BLaER1 treated with 17β-estradiol and CSF1 and Interleukin-3, amounts not matched to agents 10 nM and 100 nM (cell line): Measurements from ENCODE around the gene TKT.

ENCODE experiments used
- H3K27ac ChIP-seq, 11 experiments: shearing (Covaris generic); formaldehyde crosslinking; 2 replicates each; pipeline ENCODE4 v1.8.1; 2022
- H3K27me3 ChIP-seq, 11 experiments: shearing (Covaris generic); formaldehyde crosslinking; 2 replicates each; pipeline ENCODE4 v1.8.1; 2022
- H3K36me3 ChIP-seq, 11 experiments: shearing (Covaris generic); formaldehyde crosslinking; 2 replicates each; pipeline ENCODE4 v1.8.1; 2022
- H3K4me1 ChIP-seq, 10 experiments: shearing (Covaris generic); formaldehyde crosslinking; 2 replicates each; pipeline ENCODE4 v1.8.1; 2022
- H3K4me2 ChIP-seq, 11 experiments: shearing (Covaris generic); formaldehyde crosslinking; 2 replicates each; pipeline ENCODE4 v1.8.1; 2022
- H3K4me3 ChIP-seq, 10 experiments: shearing (Covaris generic); formaldehyde crosslinking; 2 replicates each; pipeline ENCODE4 v1.8.1; 2022
- H3K9ac ChIP-seq, 11 experiments: shearing (Covaris generic); formaldehyde crosslinking; 2 replicates each; pipeline ENCODE4 v1.8.1; 2022
- H3K9me3 ChIP-seq, 11 experiments: shearing (Covaris generic); formaldehyde crosslinking; replicated peaks in 1 of 11; 2 replicates each; pipeline ENCODE4 v1.8.1; 2022
- H4K20me1 ChIP-seq, 11 experiments: shearing (Covaris generic); formaldehyde crosslinking; 2 replicates each; pipeline ENCODE4 v1.8.1; 2022
- Cebpa-rat ChIP-seq, 11 experiments: shearing (Covaris generic); IDR thresholded peaks; 2 replicates each; pipeline ENCODE4 v1.8.1; 2022

TKT gene

DNA sequence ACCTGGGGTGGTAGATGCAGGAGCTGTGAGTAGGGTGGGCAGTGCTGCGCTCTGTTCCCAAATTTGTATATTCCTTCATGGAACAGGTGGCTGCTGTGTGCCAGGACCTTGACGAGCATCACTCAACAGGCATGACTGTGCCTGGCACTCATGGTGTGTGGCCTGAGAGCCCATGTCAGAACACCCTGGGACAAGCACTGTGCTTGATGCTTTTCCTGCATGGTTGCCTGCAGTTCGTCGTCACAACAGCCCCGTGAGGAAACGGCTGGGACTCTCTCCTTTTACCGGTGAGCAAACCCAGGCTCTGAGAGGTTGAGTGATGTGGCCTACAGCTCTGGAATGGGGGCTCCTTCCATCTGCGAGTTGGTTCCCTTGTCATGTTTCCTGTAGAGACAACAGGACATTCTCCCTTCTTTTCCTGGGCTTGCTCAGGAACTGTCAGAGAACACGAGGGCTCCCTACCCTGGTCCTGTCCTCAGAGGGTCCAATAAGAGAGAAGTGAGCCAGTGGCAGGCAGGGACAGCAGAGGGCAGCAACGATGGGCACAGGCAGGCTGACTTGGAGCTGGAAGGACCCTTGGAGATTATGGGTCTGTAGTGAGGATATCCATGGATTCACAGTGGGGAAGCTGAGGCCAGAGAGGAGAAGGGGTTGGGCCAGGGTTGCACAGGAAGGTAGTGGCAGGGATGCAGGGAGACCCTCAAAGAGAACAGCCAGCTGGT lies 57.4 kb downstream of the TKT start:
- Histone ChIP-seq H3K4me3 (no peak overlapping the region), H3K9ac (peak overlapping the region in 2 of 11 experiments; percentile 27 to 44; a peak in 2 of 22 replicates)

DNA sequence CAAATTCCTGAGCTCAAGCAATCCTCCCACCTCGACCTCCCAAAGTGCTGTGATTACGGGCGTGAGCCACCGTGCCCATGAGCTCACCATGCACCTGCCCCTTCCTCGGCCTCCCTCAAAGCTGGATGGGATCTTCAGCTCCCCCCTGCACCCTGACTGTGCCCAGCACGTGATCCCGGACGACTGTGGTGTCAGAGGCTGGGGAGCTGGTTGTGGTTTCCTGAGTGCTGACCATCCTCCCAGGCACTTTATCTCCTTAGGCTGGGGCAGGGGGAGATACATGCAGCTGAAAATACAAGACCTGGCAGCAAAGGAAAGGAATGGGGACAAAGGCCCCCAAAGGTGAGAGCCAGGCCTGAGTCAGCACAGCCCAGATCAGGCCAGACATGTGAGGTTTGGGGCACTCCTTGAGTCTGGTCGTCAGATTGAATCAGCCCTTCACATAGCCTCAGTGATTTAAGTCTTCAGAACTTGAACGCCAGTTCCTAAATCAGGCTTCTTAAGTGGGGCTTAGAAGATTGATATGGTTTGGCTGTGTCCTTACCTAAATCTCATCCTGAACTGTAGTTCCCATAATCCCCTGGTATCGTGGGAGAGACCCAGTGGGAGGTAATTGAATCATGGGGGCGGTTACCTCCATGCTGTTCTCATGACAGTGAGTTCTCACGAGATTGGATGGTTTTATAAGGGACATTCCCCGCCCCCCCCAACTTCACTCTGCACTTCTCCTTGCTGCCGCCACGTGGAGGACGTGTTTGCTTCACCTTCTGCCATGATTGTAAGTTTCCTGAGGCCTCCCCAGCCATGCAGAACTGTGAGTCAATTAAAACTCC lies 59.0 kb downstream of the TKT start:
- peaks cover 21 to 42% (median 31%) of the 10 kb centered on the region in 11 experiments for H3K36me3 ChIP-seq
- TF ChIP-seq Cebpa-rat (IDR thresholded peaks at IDR 0.05) = no peak
- H3K9ac ChIP-seq = peak overlapping the region in 7 of 11 experiments; percentile 14 to 51 (median 39); a peak in 9 of 22 replicates
- H3K4me2 ChIP-seq = peak overlapping the region in 7 of 11 experiments; percentile 11 to 73 (median 56); a peak in 12 of 22 replicates
- no peaks in the 10 kb centered on the region for H3K27me3 ChIP-seq
- peaks cover 9 to 40% (median 25%) of the 10 kb centered on the region in 10 experiments; a peak in 19 of 20 replicates for H3K4me1 ChIP-seq
- H3K27ac ChIP-seq = peak overlapping the region in 3 of 11 experiments; percentile 6 to 27 (median 13); a peak in 3 of 22 replicates
- 0 out of 22 replicates have a peak, but pooled peaks cover 0 to 5% (median 0%) of the 10 kb centered on the region in 11 experiments for H3K9me3 ChIP-seq
- peaks cover 0 to 48% (median 33%) of the 10 kb centered on the region in 11 experiments; a peak in 17 of 22 replicates for H4K20me1 ChIP-seq
- no peak overlapping the region for H3K4me3 ChIP-seq

More for the DNA sequence above, 57.4 kb downstream of the TKT start:
- peaks cover 7 to 26% (median 14%) of the 10 kb centered on the region in 11 experiments; a peak in 21 of 22 replicates for H3K36me3 ChIP-seq
- no peaks in the 10 kb centered on the region for H3K27me3 ChIP-seq
- H3K4me2 ChIP-seq = no peak overlapping the region
- H4K20me1 ChIP-seq = peaks cover 0 to 32% (median 20%) of the 10 kb centered on the region in 11 experiments; a peak in 15 of 22 replicates
- H3K4me1 ChIP-seq = peaks cover 9 to 30% (median 18%) of the 10 kb centered on the region in 10 experiments; a peak in 19 of 20 replicates
- TF ChIP-seq Cebpa-rat (IDR thresholded peaks at IDR 0.05) = no peak
- H3K27ac ChIP-seq = no peak overlapping the region
- H3K9me3 ChIP-seq = 0 out of 22 replicates have a peak, but pooled peaks cover 0 to 5% (median 0%) of the 10 kb centered on the region in 11 experiments

DNA sequence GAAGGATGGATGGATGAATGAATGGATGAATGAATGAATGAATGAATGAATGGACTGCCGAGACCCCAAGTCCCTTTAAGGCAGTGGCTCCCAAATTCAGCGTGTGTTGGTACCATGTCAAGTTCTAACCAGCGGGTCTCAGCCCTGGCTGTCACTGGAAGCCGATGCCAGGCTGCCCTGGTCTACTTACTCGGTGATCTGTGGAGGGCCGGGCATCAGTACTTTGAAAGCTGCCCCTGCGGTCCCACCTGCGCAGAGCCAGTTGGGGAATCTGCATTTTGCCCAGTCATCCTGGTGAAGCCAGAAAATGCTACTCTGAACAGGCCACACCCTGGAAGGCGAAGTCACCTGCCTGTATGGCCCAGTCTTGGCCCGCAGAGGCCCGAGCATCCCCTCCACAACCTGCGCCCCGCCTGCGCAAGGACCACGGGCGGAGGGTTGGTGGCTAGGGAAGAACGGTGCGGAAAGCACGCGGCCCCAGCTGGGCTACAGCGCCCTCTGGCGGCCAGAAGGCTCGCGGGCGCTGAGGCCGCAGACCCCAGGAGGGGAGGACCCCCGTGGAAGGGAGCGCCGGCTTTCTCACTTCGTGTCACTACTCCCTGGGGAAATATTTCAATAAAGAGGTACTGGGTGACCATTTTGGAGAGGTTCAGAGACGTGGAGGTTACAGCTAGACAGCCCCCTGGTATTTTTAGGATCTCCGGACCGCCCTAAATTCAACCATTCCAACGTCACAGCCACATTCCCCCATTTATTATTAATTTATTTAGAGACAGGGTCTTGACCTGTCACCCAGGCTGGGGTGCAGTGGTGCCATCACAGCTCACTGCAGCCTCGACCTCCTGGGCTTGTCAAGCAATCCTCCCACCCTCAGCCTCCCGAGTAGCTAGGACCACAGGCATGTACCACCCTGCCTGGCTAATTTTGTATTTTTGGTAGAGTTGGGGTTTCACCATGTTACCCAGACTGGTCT lies 59.9 kb downstream of the TKT start:
- peaks cover 30 to 44% (median 38%) of the 10 kb centered on the region in 11 experiments for H3K36me3 ChIP-seq
- H3K27ac ChIP-seq = peak overlapping the region in 3 of 11 experiments; percentile 6 to 27 (median 13); a peak in 3 of 22 replicates
- H3K4me3 ChIP-seq = no peak overlapping the region
- peaks cover 9 to 46% (median 27%) of the 10 kb centered on the region in 10 experiments; a peak in 19 of 20 replicates for H3K4me1 ChIP-seq
- H3K27me3 ChIP-seq = no peaks in the 10 kb centered on the region
- no peak for TF ChIP-seq Cebpa-rat (IDR thresholded peaks at IDR 0.05)
- H3K9me3 ChIP-seq = no peaks in the 10 kb centered on the region
- H3K4me2 ChIP-seq = peak overlapping the region in 10 of 11 experiments; percentile 14 to 73 (median 55); a peak in 16 of 22 replicates
- peaks cover 0 to 58% (median 37%) of the 10 kb centered on the region in 11 experiments; a peak in 17 of 22 replicates for H4K20me1 ChIP-seq
- H3K9ac ChIP-seq = peak overlapping the region in 7 of 11 experiments; percentile 14 to 51 (median 31); a peak in 8 of 22 replicates

DNA sequence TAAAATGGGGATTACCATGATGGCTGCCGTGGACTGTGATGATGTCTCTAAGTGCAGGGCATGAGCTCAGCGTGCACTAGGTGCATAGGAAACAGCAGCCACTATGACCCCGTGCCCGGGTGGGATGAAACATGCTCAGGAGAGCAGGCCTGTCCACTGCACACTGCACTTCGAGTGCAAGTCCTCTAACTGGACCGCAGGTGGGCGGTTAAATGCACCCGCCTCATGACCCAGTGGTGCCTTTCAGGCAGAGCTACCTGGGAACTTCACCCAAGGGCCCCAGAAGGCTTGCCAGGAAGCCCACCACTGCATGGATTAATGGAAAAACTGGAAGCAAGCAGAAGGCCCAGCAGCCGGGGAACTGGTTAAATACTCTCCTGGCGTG lies 60.8 kb downstream of the TKT start:
- H3K27me3 ChIP-seq = no peaks in the 10 kb centered on the region
- peak overlapping the region in 2 of 11 experiments; percentile 56 to 73; a peak in 1 of 22 replicates for H3K4me2 ChIP-seq
- H3K9ac ChIP-seq = no peak overlapping the region
- H3K4me3 ChIP-seq = no peak overlapping the region
- H3K27ac ChIP-seq = peak overlapping the region in 1 of 11 experiments; percentile 13; a peak in 1 of 22 replicates
- peaks cover 37 to 51% (median 46%) of the 10 kb centered on the region in 11 experiments for H3K36me3 ChIP-seq
- TF ChIP-seq Cebpa-rat (IDR thresholded peaks at IDR 0.05) = no peak
- H3K9me3 ChIP-seq = no peaks in the 10 kb centered on the region
- H4K20me1 ChIP-seq = peaks cover 0 to 66% (median 39%) of the 10 kb centered on the region in 11 experiments; a peak in 17 of 22 replicates
- H3K4me1 ChIP-seq = peaks cover 9 to 51% (median 27%) of the 10 kb centered on the region in 10 experiments; a peak in 19 of 20 replicates

DNA sequence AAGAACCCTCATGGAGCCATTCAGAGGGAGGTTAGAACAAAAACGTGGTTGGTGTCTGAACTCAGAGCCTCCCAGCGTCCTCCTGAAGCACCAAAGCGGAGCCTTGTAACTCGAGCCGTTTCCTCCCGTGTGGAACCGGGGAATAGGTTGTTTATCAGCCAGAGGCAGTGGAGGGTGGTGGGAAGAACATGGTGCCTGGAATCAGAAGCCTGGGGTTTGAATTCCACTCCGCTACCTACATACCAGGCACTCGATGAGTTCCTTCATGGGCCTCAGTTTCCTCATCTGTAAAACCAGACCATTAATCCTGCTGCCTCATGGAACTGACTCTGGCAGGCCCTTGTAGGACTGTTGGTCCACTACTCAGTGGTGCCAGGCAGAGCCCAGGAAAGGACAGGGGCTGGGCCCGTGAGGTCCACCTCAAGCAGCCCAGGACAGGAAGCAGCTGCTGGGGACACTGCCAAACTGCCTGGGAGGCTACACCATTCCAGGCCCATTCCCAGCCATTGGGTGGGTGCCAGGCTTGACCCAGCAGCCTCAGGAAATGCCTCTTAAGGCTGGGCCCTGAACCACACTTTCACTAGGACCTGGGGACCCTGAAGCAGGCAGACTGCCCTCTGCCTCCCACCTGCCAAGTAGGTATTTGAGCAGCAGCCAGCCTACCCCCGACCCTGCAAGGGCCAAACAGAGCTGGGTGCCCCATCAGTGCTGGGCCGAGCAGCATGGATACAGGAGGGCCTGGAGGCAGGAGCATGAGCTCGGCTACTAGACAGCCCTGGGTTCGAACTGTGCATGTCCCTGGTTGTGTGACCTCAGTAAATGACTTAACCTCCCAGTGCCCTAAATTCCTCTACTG lies 61.4 kb downstream of the TKT start:
- Histone ChIP-seq H3K4me1 (peaks cover 9 to 57% (median 30%) of the 10 kb centered on the region in 10 experiments; a peak in 19 of 20 replicates), H3K9ac (peak overlapping the region in 1 of 11 experiments; percentile 21; a peak in 1 of 22 replicates), H4K20me1 (peaks cover 0 to 72% (median 43%) of the 10 kb centered on the region in 11 experiments; a peak in 18 of 22 replicates), H3K4me2 (no peak overlapping the region), H3K9me3 (no peaks in the 10 kb centered on the region), H3K27me3 (no peaks in the 10 kb centered on the region), H3K4me3 (no peak overlapping the region), H3K36me3 (peaks cover 43 to 57% (median 52%) of the 10 kb centered on the region in 11 experiments), H3K27ac (peak overlapping the region in 3 of 11 experiments; percentile 11 to 21 (median 18); a peak in 3 of 22 replicates)
- TF ChIP-seq Cebpa-rat (IDR thresholded peaks at IDR 0.05) = no peak

DNA sequence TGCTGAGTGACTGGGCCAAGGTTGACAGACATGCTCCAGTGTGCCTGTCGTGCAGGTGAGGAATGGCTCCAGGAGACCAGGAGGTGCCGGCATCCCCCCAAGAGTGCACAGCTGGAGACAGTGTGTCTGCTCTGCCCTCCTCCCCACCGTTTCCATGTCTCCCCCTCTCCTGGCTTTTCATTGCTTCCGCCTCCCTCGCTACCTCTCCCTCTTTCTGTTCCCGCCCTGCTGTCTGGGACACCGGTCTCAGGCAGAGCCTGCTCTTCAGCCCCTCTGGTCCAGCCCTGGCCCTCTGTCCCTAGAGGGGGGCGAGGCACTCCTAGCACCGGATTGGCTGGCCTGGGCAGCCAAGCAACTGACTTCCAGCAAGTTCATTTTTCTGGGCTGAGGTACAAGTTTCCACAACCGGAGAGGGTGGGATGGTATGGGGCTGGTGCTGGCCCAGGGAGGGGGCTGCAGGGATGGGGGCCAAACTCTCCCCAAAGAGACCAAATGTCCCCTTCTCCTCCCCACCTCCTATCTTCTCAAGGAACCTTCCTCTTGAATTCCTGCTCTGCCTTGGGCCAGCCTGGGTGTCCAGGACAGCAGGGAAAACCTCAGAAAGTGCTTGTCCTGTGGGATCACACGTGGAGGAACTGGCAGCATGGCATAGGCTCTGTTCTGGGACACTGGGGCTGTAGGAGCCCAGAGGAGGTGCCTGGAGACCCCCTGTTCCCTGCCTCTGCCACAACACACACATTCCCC lies 62.2 kb downstream of the TKT start:
- Histone ChIP-seq H3K9ac (peak overlapping the region in 2 of 11 experiments; percentile 16 to 19; a peak in 1 of 22 replicates), H4K20me1 (peaks cover 0 to 80% (median 49%) of the 10 kb centered on the region in 11 experiments; a peak in 18 of 22 replicates), H3K9me3 (no peaks in the 10 kb centered on the region), H3K36me3 (peaks cover 51 to 65% (median 60%) of the 10 kb centered on the region in 11 experiments), H3K27me3 (no peaks in the 10 kb centered on the region), H3K4me3 (no peak overlapping the region), H3K4me2 (no peak overlapping the region), H3K27ac (peak overlapping the region in 2 of 11 experiments; percentile 11 to 21; a peak in 1 of 22 replicates), H3K4me1 (peaks cover 9 to 57% (median 30%) of the 10 kb centered on the region in 10 experiments; a peak in 19 of 20 replicates)
- no peak for TF ChIP-seq Cebpa-rat (IDR thresholded peaks at IDR 0.05)
